Fibroblast of lung (primary cell): Measurements from ENCODE around the gene LGR6.

Experiments used
- EZH2 ChIP-seq: IDR thresholded peaks from 2 replicates; pipeline ENCODE4 v1.5.1; 2012; ENCODE audit warnings: low read length, control low read depth, mild to moderate bottlenecking; ENCODE audit errors: missing control alignments
- TF ChIP-seq, protein P1 (sequence below), 2 donors: IDR thresholded peaks in 1 of 2; conservative IDR thresholded peaks in 1 of 2; 1 replicate in 1 of 2; 2 replicates in 1 of 2; pipeline ENCODE4 v1.5.1; 2011 to 2012; ENCODE audit warnings: low read length in 2 of 2, control low read depth in 1 of 2, inconsistent platforms in 1 of 2, low read depth in 1 of 2, mild to moderate bottlenecking in 1 of 2

DNA sequence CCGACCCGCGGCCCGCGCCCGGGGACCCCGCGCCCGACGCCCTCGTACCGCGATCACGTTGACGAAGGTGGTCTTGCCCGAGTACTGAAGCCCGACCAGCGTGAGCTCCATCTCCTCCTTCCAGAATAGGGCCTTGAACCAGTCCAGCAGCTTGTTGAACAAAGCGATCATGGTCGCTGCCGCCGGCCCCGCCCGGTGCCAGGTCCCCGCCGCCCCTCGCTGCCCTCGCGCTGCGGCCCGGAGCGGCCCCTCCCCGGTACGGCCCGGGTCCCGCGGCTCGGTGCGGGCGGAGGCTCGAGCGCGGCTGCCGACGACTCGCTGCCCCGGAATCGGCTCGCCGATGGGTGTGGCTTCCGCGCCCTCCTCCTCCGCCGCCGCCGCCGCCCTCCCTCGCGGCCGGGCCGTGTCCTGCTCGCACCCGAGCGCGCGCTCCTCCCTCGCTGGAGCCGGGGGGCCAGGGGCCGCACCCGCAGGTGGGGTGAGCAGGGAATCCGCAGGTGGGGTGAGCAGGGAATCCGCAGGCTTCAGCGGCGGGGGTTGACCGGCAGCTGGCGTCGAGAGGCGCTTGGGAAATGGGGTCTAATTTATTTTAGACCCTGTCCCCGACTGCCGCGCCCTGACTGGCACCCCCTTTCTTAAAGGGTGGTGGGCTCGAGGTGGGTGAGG is 49.1 kb upstream of the LGR6 start, which contains the start of gene ARL8A:
- TF ChIP-seq, protein P1, sequence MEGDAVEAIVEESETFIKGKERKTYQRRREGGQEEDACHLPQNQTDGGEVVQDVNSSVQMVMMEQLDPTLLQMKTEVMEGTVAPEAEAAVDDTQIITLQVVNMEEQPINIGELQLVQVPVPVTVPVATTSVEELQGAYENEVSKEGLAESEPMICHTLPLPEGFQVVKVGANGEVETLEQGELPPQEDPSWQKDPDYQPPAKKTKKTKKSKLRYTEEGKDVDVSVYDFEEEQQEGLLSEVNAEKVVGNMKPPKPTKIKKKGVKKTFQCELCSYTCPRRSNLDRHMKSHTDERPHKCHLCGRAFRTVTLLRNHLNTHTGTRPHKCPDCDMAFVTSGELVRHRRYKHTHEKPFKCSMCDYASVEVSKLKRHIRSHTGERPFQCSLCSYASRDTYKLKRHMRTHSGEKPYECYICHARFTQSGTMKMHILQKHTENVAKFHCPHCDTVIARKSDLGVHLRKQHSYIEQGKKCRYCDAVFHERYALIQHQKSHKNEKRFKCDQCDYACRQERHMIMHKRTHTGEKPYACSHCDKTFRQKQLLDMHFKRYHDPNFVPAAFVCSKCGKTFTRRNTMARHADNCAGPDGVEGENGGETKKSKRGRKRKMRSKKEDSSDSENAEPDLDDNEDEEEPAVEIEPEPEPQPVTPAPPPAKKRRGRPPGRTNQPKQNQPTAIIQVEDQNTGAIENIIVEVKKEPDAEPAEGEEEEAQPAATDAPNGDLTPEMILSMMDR (conservative IDR thresholded peaks at IDR 0.05 in 1 of 2, IDR thresholded peaks at IDR 0.05 in 1 of 2; ENCODE audit: low read depth in 1 of 2, low read length in 2 of 2), result no peak
- no peak for TF ChIP-seq EZH2
